ACHN (cell line): ENCODE data around the gene TRAF4.

Source experiments
- DNase-seq: peaks from one replicate; pipeline ENCODE4 v3.0.0-alpha.2; 2015
- in situ Hi-C: cut with HindIII; loops from 2 replicates; pipeline ENCODE4 v1.10.0; 2017; ENCODE audit warnings: low sequenced_read_pairs, low pct_ligation_motif_present, low pct_unique_long_range_greater_than_20kb

Gene TRAF4, protein sequence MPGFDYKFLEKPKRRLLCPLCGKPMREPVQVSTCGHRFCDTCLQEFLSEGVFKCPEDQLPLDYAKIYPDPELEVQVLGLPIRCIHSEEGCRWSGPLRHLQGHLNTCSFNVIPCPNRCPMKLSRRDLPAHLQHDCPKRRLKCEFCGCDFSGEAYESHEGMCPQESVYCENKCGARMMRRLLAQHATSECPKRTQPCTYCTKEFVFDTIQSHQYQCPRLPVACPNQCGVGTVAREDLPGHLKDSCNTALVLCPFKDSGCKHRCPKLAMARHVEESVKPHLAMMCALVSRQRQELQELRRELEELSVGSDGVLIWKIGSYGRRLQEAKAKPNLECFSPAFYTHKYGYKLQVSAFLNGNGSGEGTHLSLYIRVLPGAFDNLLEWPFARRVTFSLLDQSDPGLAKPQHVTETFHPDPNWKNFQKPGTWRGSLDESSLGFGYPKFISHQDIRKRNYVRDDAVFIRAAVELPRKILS

DNA sequence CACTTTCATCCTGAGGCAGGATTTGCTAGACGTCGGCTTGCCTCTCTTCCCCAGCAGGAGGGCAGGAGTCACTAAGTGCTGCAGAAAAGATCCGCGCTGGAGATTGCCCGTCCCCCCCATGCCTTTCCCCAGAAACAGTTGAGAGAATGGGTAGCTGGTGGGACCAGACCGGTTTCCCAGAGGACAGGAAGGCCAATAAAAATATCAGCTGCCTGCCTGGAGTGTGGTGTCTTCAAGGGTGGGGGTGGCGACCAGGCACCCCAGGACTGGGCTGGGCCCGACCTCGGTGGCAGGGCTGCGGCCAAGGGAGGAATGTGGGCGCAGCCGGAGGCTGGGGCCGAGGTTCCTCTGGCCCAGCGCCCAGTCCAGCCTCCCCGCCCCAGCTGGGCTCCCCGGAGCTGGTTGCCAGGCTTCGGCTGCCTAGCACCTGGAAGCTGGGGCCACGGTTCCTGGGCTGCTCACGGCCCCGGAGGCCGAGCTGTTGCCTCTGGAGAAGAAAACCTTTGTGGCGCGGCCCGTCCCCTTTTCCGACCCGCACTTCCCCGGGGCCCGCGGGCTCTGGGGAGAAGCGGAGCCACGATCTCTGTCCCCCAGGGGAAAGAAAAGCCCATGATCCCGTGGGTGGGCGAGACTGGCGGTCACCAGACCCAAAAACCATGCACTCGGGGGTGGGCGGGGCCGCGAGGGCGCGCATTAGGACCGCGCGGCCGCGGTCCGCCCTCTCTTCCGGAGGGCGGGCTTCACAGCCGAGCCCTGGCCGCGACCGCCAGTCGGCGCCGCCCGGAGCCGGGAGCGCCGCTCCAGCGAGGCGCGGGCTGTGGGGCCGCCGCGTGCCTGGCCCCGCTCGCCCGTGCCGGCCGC lies at the start of gene TRAF4:
Gene TRAF4 (plus strand): TSS at position 769 of the 861 bp plus-strand sequence. CDS start 102 bp downstream, outside the sequence.
- in situ Hi-C loops: no loop called here

DNA sequence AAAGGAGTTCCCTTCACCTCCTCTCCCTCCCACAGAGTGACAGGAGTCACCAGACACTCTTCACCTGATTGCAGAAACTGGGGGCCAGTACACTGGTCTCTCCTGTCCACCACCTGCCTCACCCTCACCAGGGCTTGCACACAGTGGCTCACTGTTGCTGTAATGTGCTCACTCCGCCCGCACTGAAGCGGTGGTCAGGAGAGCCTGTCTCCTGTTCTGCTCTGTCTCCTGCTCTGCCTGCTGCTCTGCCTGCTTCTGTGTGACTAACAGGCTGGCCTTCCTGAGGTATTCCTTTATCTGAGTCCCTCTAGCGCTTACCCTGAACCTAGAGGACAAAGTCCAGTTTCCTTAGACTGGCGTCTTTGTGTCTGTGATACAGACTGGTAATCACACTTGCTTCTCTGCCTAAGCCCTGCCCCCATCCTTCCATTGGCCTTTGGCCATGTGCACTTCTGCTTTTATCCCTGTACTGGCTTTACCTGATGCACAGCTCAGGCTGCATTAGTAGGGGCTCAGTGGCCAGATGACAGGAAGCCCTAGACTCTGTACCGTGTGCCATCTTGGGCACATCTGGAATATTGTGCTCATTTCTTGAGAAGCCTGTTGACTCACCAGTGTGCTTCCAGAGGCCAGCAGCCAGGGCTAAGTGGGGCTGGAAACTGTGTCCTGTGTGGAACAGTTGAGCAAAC lies 45.4 kb upstream of the TRAF4 start:
- in situ Hi-C loops: no loop called here
- DNase-seq: peak; percentile 61

More for the DNA sequence above, at the start of gene TRAF4:
- peak; percentile 92 for DNase-seq

DNA sequence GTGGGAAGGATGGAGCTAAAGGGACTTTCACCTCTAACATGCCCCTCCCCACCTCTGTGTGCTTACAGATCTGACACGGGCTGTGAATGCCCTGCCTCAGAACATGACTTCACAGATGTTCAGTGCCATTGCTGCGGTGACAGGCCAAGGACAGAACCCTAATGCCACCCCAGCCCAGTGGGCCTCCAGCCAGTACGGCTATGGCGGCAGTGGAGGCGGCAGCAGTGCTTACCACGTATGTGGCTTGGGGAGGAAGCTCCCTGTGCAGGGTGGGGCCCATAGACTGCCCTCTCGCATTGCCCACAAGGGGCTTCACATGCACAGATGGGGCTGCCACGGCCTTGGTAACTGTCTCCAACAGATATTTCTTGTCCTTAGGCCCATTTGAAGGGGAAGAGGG lies 43.5 kb upstream of the TRAF4 start:
- in situ Hi-C loops: no loop called here
- no peak for DNase-seq

DNA sequence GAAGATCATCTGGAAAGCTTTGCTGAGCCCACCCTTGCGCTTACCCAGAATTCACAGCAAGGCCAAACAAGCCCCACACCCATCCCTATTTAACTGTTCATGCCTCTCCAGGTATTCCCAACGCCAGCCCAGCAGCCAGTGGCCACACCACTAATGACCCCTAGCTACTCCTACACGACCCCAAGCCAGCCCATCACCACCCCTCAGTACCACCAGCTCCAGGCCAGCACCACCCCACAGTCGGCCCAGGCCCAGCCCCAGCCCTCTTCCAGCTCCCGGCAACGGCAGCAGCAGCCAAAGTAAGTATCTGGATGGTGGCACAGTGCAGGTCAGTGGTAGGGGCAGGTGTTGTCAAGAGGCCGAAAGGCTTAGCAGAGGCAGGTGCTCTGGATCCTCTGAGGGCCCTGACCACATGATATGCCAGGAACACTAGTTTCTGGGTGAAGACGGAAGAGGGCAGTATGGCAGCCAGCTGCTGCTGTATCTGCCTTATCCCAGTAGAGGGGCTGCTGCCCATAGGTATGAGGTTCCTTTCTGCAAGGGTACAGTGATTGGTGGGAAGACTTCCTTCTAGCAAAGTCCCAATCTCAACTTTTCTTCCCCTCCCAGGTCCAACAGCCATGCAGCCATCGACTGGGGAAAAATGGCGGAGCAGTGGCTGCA lies 42.9 kb upstream of the TRAF4 start:
- in situ Hi-C loops: no loop called here
- DNase-seq: no peak

DNA sequence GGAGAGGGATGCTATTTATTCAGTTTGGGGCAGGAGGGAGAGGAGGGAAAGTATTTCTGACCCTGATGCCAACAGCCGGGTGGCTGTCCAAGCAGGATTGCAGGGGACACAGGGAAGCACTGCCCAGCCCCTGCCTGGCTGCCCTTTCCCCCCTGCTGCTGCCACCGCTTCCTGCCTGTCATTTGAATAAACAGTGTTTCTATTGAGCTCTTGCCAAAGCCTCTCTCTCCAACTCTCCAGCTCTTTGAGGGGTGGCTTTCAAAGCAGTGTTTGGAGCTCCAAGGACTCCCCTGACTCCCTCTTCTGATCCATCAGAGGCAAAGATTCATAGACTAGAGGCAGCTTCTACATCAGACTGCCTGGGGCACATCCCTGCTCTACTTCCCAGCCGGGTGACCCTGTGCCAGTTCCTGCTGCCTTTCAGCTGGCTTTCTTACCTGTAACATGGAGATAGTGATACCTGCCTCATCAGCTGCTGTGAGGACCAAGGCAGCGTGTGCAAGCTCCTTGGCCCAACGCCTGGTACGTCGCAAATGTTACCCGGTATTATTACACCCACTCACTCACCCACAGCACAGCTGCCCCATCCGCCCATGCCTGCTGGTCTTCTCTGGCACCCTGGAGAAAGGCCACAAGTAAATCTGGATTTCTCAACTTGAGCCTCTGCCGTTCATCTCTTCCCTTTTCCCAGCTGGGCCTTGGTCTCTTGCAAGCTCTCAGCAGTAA lies 41.6 kb upstream of the TRAF4 start:
- in situ Hi-C loops: no loop called here
- no peak for DNase-seq

DNA sequence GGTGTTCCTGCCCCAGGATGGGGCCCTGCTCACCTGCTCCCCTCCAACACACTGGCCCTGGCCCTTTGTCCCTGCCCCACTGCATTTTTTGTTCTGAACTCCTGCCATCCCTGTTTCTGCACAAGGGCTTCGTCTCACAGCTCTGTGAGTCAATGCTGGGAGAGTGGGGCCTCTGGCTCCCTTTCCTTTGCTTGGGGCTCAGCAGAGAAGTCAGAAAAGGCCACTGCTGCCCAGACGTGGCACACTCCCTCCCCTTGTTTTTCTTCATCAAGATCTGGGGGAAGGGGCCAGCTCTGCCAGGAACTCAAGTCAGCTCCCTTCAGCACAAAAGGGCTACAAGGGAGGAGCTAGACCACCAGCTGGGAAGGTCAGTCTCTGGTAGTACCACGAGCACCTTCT lies 41.1 kb upstream of the TRAF4 start:
- in situ Hi-C loops: no loop called here
- no peak for DNase-seq

DNA sequence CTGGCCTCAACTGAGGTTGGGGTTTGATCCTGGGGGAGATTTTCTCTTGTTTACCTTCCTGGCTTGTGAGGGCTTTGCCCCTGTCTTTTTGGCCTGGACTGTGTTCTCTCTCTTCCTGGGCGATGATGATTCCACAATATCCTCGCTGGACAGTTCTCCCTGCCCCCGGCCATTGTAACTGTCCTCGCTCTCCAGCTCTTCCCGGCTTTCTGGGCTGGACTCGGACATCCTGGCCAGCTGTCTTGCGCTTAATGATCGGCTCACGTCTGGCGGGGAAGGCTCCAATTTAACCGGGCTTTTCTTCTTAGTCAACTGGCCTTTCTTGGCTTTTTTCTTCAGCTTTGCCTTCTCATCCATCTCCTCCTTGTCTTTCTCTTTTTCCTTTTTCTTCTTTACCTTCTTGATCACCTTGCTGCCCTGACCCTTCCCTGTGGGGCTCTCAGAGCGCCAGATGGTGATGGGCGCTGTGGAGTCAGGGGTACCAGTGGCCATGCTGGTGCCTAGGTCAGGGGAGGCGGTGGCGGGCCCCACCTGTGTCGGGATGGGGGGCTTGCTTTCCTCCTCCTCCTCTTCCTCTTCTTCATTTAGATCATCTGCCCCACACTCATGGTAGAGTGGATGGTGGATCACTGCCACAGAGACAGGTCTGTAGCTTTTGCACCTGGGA lies 40.1 kb upstream of the TRAF4 start:
- in situ Hi-C loops: no loop called here
- no peak for DNase-seq

DNA sequence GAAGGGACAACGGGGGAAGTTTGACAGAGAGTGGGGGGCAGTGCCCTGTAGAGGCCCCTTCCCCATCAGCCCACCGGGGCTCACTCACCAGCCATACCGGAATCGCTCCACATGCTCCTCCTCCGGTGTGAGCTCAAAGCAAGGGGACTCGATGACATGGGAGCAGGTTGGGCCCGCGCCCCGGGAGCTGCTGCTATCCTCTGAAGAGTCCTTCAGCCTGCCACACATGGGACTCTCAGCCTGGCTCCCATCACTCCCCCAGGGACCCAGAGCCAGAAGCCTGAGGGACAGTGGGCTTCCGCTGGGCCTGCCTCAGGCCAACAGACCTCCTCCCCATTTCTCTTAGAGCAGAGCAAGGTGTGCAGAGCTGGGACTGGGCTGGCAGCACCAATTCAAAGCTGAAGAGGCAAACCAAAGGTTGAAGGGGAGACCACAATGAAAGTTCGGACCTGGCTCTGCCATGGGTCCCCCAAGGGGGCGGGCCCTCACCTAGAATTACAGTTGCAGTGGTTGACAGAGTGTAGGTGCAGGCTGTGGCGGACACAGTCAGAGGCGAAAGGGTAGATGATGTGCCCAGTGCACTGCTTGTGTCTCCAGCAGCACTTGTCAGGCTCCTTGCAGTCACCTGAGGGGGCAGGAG lies 39.5 kb upstream of the TRAF4 start:
- DNase-seq: no peak
- in situ Hi-C loops: no loop called here

DNA sequence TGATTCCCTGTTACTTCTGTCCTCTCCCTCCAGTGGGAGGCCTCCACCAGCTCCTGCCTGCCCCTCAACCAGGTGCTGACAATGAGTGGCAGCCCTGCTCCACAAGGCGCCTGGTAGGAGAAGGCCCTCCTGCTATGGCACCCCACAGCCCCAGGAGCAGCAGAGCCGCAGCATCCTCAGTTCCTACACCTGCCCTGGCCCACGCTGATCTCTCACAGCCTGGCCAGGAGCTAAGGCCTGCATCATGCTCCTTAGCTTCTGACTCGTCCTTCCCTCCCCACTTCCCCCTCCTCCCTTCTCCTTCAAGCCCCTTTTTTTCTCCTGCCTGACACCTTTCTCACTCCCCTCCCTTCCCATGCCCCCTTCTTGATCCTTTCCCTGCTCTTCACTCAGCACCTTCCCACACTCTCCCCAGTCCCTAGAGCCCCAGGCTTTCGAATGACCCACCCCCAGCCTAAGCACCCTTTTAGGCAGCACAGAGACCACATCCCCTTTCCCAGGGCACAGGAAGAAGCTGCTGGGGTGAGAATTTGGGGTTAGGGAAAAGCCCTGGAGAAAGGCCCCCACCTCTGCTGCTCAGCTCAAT lies 38.6 kb upstream of the TRAF4 start:
- no peak for DNase-seq
- in situ Hi-C loops: no loop called here

DNA sequence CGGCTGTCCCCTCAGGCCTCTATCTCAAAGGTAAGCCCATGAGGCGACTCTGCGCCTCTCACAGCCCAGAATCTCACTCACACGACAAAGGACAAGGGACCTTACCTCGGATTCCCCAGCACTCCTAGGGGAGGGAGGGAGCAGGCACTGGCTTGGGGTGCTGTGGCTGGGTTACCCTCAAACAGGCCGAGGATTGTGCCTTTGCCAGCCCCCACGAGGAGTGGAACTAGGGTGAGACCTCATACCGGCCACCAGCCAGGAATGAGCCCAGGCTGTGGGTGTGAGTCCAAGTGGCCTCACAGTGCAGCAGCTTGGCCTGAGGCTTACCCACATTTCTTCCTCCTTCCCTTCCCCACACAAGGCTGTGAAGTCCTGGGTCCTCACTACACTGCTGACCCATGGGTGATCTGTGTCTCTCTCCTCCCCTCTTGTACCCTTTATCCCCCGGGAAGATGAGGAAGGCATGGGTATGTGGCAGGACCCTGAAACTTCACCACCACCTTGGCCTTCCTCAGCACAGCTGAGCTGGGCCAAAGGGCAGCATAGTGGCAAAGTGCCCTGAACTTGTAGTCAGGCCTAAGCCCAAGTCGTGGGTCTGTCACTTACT lies 38.0 kb upstream of the TRAF4 start:
- in situ Hi-C loops: no loop called here
- no peak for DNase-seq

DNA sequence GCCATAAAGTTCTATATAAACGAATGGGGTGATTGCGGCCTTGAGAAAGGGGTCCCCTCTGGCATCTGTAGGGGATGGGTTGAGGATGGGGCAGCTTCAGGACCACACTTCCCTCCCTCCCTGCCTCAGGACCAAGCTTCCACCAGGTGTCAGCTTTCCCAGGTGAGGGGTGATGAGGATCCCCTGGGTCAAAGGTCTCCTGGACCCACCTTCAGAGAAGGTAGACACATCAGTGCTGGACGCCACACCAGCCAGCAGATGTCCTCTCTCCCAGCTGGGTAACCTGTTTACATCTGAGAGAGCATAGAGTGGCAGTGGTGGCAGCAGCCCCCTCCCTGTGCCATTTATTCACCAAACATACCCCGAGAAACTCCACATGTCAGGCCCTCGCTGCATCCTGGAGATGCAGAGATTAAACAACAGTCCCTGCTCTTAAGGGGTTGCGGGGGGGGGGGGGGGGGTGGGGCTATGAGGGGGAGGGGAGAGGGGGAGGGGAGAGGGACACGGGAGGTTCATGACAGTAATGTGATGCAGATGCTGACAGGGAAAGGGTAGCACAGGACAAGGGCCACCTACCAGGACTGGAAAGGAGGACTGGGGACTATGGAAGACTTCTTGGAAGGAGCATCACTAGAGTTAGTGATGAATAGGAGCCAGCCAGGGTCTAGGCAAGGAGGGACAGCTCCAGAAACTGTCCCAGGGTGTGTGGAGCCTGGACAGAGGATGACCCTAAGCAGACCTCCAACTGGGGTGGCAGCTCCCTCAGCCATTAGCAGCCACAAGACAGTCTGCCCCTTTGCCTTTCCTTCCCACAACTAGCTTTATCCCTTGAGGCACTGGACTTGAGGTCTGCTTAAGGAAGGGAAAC lies 37.1 kb upstream of the TRAF4 start:
- in situ Hi-C loops: no loop called here
- DNase-seq: no peak

DNA sequence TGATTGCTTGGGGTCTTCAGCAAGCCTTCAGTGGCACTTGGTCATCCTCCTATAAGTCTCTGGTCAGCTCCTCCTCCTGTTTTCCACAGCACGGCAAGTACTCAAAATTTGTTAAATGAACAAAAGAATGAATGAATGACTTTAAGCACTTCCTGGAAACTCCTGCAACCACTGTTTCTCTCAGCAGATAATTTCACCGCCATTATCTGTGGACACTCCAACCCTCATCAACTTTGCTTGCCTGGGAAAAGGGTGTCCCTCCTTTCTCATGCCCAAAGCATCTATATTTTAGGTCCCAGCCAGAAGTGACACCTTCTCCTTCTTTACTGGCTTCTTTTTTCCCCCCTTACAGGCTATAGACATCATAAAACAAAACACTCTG lies 36.5 kb upstream of the TRAF4 start:
- DNase-seq: no peak
- in situ Hi-C loops: no loop called here

DNA sequence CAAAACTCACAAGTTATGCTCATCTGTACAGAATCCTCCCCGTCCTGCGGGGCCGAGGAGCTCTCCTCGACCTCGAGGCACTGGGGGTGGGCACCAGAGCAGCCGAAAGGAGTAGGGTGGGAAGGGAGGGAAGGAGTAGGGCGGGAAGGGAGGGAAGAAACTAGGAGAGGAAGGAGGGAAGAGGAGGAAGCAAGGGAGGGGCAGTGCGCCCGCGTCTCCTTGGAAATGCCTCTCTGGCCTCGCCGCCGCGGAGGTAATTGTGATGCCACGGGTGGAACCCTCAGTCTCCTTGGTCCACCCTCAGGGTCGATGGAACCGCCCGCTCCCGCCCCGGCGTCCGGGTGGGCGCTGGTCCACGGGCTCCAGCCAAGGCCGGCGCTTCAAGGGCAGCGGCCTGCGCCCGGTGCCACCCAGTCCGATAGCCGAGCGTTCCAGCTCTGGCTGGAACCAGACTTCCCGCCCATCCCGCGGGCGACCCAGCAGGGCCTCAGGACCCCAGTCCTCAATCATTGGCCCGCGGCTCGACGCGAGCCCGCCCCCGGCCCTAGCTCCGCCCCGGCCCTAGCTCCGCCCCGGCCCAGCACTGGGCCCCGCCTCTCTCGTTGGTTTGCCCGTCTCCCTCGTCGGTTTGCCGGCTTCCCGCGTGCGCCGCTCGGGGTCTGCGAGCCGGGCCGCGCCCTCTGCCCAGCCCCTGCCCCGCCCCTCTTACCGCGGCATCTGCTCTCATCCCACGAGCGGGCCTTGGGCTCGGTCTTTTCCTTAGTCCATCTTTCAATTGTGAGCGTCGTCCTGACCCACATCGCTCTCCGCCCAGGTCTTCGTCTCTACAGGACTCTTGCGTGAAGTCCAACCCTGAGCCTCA lies 32.7 kb upstream of the TRAF4 start:
- in situ Hi-C loops: no loop called here
- peak; percentile 90 for DNase-seq

DNA sequence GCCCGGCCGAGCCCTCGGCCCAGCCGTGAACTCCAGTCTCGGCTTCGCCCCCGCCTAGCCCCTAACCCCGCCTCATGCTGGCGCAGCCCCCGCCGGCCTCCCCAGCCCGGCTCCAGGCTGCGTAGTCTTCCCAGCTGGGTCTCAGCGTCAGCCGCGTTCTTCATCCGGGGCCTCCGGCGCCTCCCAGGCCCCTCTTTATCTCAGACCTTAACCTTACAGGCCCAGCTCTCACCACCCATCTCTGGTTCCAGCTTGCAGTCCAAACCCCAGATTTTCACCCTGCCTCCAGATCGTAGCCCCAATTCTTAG lies 32.1 kb upstream of the TRAF4 start, which contains the start of gene PROCA1:
Gene PROCA1 (minus strand): TSS at position 166 of the 309 bp plus-strand sequence. CDS start 228 bp downstream, outside the sequence.
- in situ Hi-C loops: no loop called here

More for the DNA sequence above, 32.1 kb upstream of the TRAF4 start, which contains the start of gene PROCA1:
- no peak for DNase-seq
